ENCODE results near the gene PPP1R3C. TPM values are rescaled to one million over a fixed set of nuclear protein-coding genes. Genes with fewer than 3 reads are reported as not detected.

PPP1R3C gene
- total and polyA plus RNA-seq, 2 experiments from 2014 or later = 0.91 to 1.8 TPM

- TF ChIP-seq REST (IDR thresholded peaks at IDR 0.05; ENCODE audit: unreplicated experiment) (no peak), EZH2phosphoT487 (IDR thresholded peaks at IDR 0.05; ENCODE audit: unreplicated experiment) (no peak), NANOG (IDR thresholded peaks at IDR 0.05; ENCODE audit: borderline replicate concordance) (no peak)
Observed at GRCh38 chr10:91613411-91614187, 19.3 kb downstream of the PPP1R3C start (continued).

DNA sequence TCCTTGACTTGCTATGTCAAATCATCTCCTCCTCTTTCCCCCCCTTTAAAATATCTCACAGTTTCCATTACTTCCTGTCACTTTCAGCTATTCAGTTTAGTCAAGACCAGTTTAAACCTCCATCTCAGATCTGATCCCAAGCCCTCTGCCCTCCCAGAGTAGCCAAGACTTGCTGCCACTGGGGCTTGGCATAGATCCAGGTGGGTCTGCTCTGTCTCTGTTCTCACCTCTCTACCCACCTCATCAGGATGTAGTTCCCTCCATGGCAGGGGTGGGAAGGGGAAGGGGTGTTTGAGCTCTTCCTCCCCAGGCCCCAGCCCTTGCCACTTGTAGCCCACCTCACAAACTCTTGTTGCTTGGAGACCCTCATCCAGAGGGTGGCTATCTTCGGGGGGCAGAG is 22.0 kb downstream of the PPP1R3C start:
- TF ChIP-seq CTCF (conservative IDR thresholded peaks at IDR 0.05; ENCODE audit: low read depth in 2 of 2) (no peak), NANOG (IDR thresholded peaks at IDR 0.05; ENCODE audit: borderline replicate concordance) (no peak), ZNF114 (CRISPR knock-in tag; IDR thresholded peaks at IDR 0.05) (no peak), ZNF331 (CRISPR knock-in tag; IDR thresholded peaks at IDR 0.05; ENCODE audit: low read depth) (no peak)
- Histone ChIP-seq H3K27me3 (ENCODE audit: insufficient read depth) (no peaks in the 10 kb centered on the region), H3K36me3 (ENCODE audit: insufficient read depth) (no peaks in the 10 kb centered on the region; the same call in 1 of the 2 replicates), H3F3A (replicated peaks; ENCODE audit: low read depth) (no peaks in the 10 kb centered on the region), H3K4me1 (ENCODE audit: insufficient read depth) (no peaks in the 10 kb centered on the region), H3K79me2 (replicated peaks; ENCODE audit: insufficient read depth) (no peaks in the 10 kb centered on the region), H4K20me1 (replicated peaks; ENCODE audit: insufficient read depth) (no peaks in the 10 kb centered on the region), H3K27ac (ENCODE audit: low read depth) (no peak overlapping the region), H3K9me2 (ENCODE audit: insufficient read depth) (no peaks in the 10 kb centered on the region), H3K4me3 (no peak overlapping the region), H3K4me2 (no peak overlapping the region), H2AFZ (no peak overlapping the region)
- no peak for DNase-seq (ENCODE audit: low spot score)
- no peak overlapping the region for H3K27ac Mint-ChIP-seq
- no peak for ATAC-seq
- H3K36me3 Mint-ChIP-seq (ENCODE audit: low read depth) = no peaks in the 10 kb centered on the region
- no peak overlapping the region for H3K4me3 Mint-ChIP-seq
- 0 out of 3 replicates have a peak, but pooled peaks cover 1% of the 10 kb centered on the region for H3K9me3 Mint-ChIP-seq
- no peaks in the 10 kb centered on the region for H3K27me3 Mint-ChIP-seq (ENCODE audit: insufficient read depth, low read depth, poor library complexity)
- H3K4me1 Mint-ChIP-seq = no peaks in the 10 kb centered on the region; the same call in 2 of the 3 replicates

DNA sequence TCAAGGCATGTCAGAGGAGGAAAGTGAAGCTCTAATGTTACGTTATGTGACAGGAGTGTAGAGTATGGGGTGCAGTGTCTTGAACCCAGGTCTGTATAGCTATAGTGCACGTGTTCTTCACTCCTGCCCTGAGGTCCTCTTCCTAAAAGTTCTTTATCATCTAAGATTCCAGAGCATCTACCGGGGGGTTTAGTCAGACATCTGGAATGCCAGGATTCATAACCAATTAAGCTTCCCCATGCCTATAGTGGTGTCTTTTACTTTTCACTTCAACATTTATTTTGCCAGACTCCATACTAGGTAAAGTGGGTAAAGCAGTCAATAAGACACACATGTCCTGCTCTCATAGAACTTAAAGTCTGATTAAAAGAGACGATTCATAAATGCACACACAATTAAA is 22.4 kb downstream of the PPP1R3C start:
- no peak overlapping the region for H3K27ac ChIP-seq (ENCODE audit: low read depth)
- H3K9me3 Mint-ChIP-seq = peaks cover 5% of the 10 kb centered on the region; the same call in 1 of the 3 replicates
- DNase-seq (ENCODE audit: low spot score) = no peak
- ATAC-seq = no peak
- H3K4me1 Mint-ChIP-seq = no peaks in the 10 kb centered on the region; the same call in 2 of the 3 replicates
- H3K4me2 ChIP-seq = no peak overlapping the region
- H3K79me2 ChIP-seq (replicated peaks; ENCODE audit: insufficient read depth) = no peaks in the 10 kb centered on the region
- H3K27me3 ChIP-seq (ENCODE audit: insufficient read depth) = no peaks in the 10 kb centered on the region
- no peaks in the 10 kb centered on the region for H3F3A ChIP-seq (replicated peaks; ENCODE audit: low read depth)
- H2AFZ ChIP-seq = no peak overlapping the region
- H3K36me3 Mint-ChIP-seq (ENCODE audit: low read depth) = no peaks in the 10 kb centered on the region
- H3K4me3 ChIP-seq = no peak overlapping the region
- H3K36me3 ChIP-seq (ENCODE audit: insufficient read depth) = no peaks in the 10 kb centered on the region; the same call in 1 of the 2 replicates
- H3K4me3 Mint-ChIP-seq = no peak overlapping the region
- H3K27ac Mint-ChIP-seq = no peak overlapping the region
- no peaks in the 10 kb centered on the region for H3K4me1 ChIP-seq (ENCODE audit: insufficient read depth)
- no peaks in the 10 kb centered on the region for H4K20me1 ChIP-seq (replicated peaks; ENCODE audit: insufficient read depth)
- no peaks in the 10 kb centered on the region for H3K9me2 ChIP-seq (ENCODE audit: insufficient read depth)
- no peaks in the 10 kb centered on the region for H3K27me3 Mint-ChIP-seq (ENCODE audit: insufficient read depth, low read depth, poor library complexity)
- TF ChIP-seq REST (IDR thresholded peaks at IDR 0.05; ENCODE audit: unreplicated experiment) = no peak
- TF ChIP-seq EZH2phosphoT487 (IDR thresholded peaks at IDR 0.05; ENCODE audit: unreplicated experiment) = no peak
- TF ChIP-seq NANOG (IDR thresholded peaks at IDR 0.05; ENCODE audit: borderline replicate concordance) = no peak
- no peak for TF ChIP-seq EZH2 (IDR thresholded peaks at IDR 0.05; ENCODE audit: low read depth, unreplicated experiment)
- TF ChIP-seq CREB1 (CRISPR knock-in tag; IDR thresholded peaks at IDR 0.05; ENCODE audit: low read depth) = no peak
- TF ChIP-seq, protein P1, sequence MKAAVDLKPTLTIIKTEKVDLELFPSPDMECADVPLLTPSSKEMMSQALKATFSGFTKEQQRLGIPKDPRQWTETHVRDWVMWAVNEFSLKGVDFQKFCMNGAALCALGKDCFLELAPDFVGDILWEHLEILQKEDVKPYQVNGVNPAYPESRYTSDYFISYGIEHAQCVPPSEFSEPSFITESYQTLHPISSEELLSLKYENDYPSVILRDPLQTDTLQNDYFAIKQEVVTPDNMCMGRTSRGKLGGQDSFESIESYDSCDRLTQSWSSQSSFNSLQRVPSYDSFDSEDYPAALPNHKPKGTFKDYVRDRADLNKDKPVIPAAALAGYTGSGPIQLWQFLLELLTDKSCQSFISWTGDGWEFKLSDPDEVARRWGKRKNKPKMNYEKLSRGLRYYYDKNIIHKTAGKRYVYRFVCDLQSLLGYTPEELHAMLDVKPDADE (IDR thresholded peaks at IDR 0.05) = no peak
- TF ChIP-seq JUNB (IDR thresholded peaks at IDR 0.05; ENCODE audit: unreplicated experiment) = no peak

Data from GM23338 (cell line).